ENCODE measurements around the gene OR4K2. TPM values are rescaled to one million over a fixed set of nuclear protein-coding genes. Genes with fewer than 3 reads are reported as not detected.

OR4K2 gene
- polyA plus RNA-seq, 1 donor = not detected

Other genes starting within 250 kb of the OR4K2 start
- not detected for gene OR11H2, start 161.3 kb upstream of the OR4K2 start, polyA plus RNA-seq (ENCODE audit: insufficient read length)
- gene OR4Q3, start 131.6 kb upstream of the OR4K2 start, polyA plus RNA-seq (ENCODE audit: insufficient read length) = not detected
- gene OR4M1, start 101.6 kb upstream of the OR4K2 start, polyA plus RNA-seq (ENCODE audit: insufficient read length) = not detected
- not detected for gene OR4N2, start 71.4 kb upstream of the OR4K2 start, polyA plus RNA-seq (ENCODE audit: insufficient read length)
- gene OR4K5, start 45.5 kb downstream of the OR4K2 start, polyA plus RNA-seq (ENCODE audit: insufficient read length) = not detected
- not detected for gene OR4K1, start 55.8 kb downstream of the OR4K2 start, polyA plus RNA-seq (ENCODE audit: insufficient read length)
- not detected for gene OR4K15, start 100.4 kb downstream of the OR4K2 start, polyA plus RNA-seq (ENCODE audit: insufficient read length)
- not detected for gene OR4Q2, start 127.0 kb downstream of the OR4K2 start, polyA plus RNA-seq (ENCODE audit: insufficient read length)
- not detected for gene OR4K14, start 144.2 kb downstream of the OR4K2 start, polyA plus RNA-seq (ENCODE audit: insufficient read length)
- gene OR4K13, start 160.9 kb downstream of the OR4K2 start, polyA plus RNA-seq (ENCODE audit: insufficient read length) = not detected
- gene OR4L1, start 184.9 kb downstream of the OR4K2 start, polyA plus RNA-seq (ENCODE audit: insufficient read length) = not detected
- not detected for gene OR4K17, start 235.6 kb downstream of the OR4K2 start, polyA plus RNA-seq (ENCODE audit: insufficient read length)